Left colon (tissue), 2 donors: ENCODE results near the gene KDM5A. TPM values are rescaled to one million over a fixed set of nuclear protein-coding genes. Genes with fewer than 3 reads are reported as not detected.

Experiments
- ATAC-seq: fragments of 200-7000 bp; cut with Tn5 transposase; one replicate; pipeline ENCODE4 v1.9.1; 2020; ENCODE audit warnings: mild to moderate bottlenecking, moderate library complexity
- DNase-seq, 2 donors: peaks; one replicate each; pipeline ENCODE4 v3.0.0-alpha.2; 2020
- intact Hi-C, 2 donors: fragments of 100-400 bp; cut with DNase I in 1 of 2; cut with micrococcal nuclease in 1 of 2; formaldehyde crosslinking; loops; one replicate each; pipeline versions ENCODE4 v1.11.2 to v1.14.0; 2022; cut with DNase I, micrococcal nuclease
- total RNA-seq, 2 donors: library from RNA; stranded (reverse); fragmentation: NEBNext Ultra II Directional; extraction: Animal tissue kit (Norgen Biotek cat#: 25700); gene quantifications; one replicate each; pipeline ENCODE4 v1.2.1, GENCODE V29; 2021
- donor health status: DM: no; HTN: no; CAD: no.
- donor health status: DM: yes; HTN: yes; CAD: no.

The KDM5A gene
- total RNA-seq, 2 donors from 2014 or later: 48.7 to 63.5 TPM

GRCh38 chr12:230925-231671, 158.0 kb downstream of the KDM5A start:
- intact Hi-C loops: no loop called here
- ATAC-seq: no peak
- DNase-seq: no peak

Other genes starting within 250 kb of the KDM5A start
- 1 to 10 TPM; 2.3 to 3.9 TPM for gene SLC6A12, start 175.2 kb downstream of the KDM5A start, total RNA-seq
- gene SLC6A13, start 126.5 kb downstream of the KDM5A start, total RNA-seq: not detected
- gene CCDC77, start 12.3 kb upstream of the KDM5A start, total RNA-seq: 1 to 10 TPM; 4.0 to 5.9 TPM
- gene B4GALNT3, start 70.6 kb upstream of the KDM5A start, total RNA-seq: 100 to 1,000 TPM; 131 to 143 TPM